HL-60/S4 (cell line): ENCODE data around the gene CD6.

ENCODE experiments used
- in situ Hi-C: fragments of 300-500 bp; cut with MboI; formaldehyde crosslinking; loops from 2 replicates; pipeline ENCODE4 v1.14.3; 2022; ENCODE audit warnings: low sequenced_read_pairs

The CD6 gene

GRCh38 chr11:60934790-60935605, 36.5 kb upstream of the CD6 start:
- in situ Hi-C loops = no loop called here

- in situ Hi-C loops = no loop called here
These were observed 35.6 kb upstream of the CD6 start for GRCh38 chr11:60935676-60936442.

GRCh38 chr11:60936467-60937143, 34.9 kb upstream of the CD6 start:
- in situ Hi-C loops = no loop called here

- in situ Hi-C loops = no loop called here
These were observed 34.3 kb upstream of the CD6 start for GRCh38 chr11:60937144-60937527.

- in situ Hi-C loops = no loop called here
These were observed 33.7 kb upstream of the CD6 start for GRCh38 chr11:60937811-60938210.

GRCh38 chr11:60938500-60938899, 33.0 kb upstream of the CD6 start:
- in situ Hi-C loops = no loop called here

- in situ Hi-C loops = no loop called here
These were observed 32.2 kb upstream of the CD6 start for GRCh38 chr11:60939301-60939700.

- in situ Hi-C loops = no loop called here
These were observed 31.6 kb upstream of the CD6 start for GRCh38 chr11:60939855-60940254.

- in situ Hi-C loops = no loop called here
These were observed 29.9 kb upstream of the CD6 start for GRCh38 chr11:60941371-60942119.

GRCh38 chr11:60942219-60942618, 29.3 kb upstream of the CD6 start:
- in situ Hi-C loops = no loop called here

GRCh38 chr11:60942970-60943565, 28.4 kb upstream of the CD6 start:
- in situ Hi-C loops = no loop called here

- in situ Hi-C loops = no loop called here
These were observed 26.8 kb upstream of the CD6 start for GRCh38 chr11:60944490-60945294.

- in situ Hi-C loops = no loop called here
These were observed 26.2 kb upstream of the CD6 start for GRCh38 chr11:60945295-60945667.

GRCh38 chr11:60946601-60947264, 24.7 kb upstream of the CD6 start:
- in situ Hi-C loops = no loop called here

- in situ Hi-C loops = no loop called here
These were observed 23.8 kb upstream of the CD6 start for GRCh38 chr11:60947700-60948099.

- in situ Hi-C loops = no loop called here
These were observed 23.2 kb upstream of the CD6 start for GRCh38 chr11:60948250-60948649.

GRCh38 chr11:60950024-60950423, 21.5 kb upstream of the CD6 start:
- in situ Hi-C loops = no loop called here

GRCh38 chr11:60950933-60951605, 20.4 kb upstream of the CD6 start:
- in situ Hi-C loops = no loop called here

- in situ Hi-C loops = no loop called here
These were observed 19.9 kb upstream of the CD6 start for GRCh38 chr11:60951606-60951903.
